ENCODE data around the gene TMEM181.

GRCh38 chr6:158677906-158678578 is 118.2 kb downstream of the TMEM181 start:
- TF ChIP-seq POLR2A (IDR thresholded peaks at IDR 0.05; ENCODE audit: low read depth, low read length) (no peak), POLR2AphosphoS5 (IDR thresholded peaks at IDR 0.05; ENCODE audit: low read depth, low read length) (no peak), SPI1 (IDR thresholded peaks at IDR 0.05; ENCODE audit: low read depth, low read length) (no peak), TAF1 (IDR thresholded peaks at IDR 0.05; ENCODE audit: low read depth, low read length) (no peak), PAX5 (IDR thresholded peaks at IDR 0.05; ENCODE audit: insufficient read depth, low read length, severe bottlenecking) (no peak), POU2F2 (IDR thresholded peaks at IDR 0.05; ENCODE audit: low read depth, low read length) (no peak)
